ENCODE results near the gene AVP. TPM values are rescaled to one million over a fixed set of nuclear protein-coding genes. Genes with fewer than 3 reads are reported as not detected.

AVP gene
- total and polyA plus RNA-seq, 9 of the 15 experiments (the other 6 are each of a cell fraction or from before 2014, with no cell fraction given) = not detected

DNA sequence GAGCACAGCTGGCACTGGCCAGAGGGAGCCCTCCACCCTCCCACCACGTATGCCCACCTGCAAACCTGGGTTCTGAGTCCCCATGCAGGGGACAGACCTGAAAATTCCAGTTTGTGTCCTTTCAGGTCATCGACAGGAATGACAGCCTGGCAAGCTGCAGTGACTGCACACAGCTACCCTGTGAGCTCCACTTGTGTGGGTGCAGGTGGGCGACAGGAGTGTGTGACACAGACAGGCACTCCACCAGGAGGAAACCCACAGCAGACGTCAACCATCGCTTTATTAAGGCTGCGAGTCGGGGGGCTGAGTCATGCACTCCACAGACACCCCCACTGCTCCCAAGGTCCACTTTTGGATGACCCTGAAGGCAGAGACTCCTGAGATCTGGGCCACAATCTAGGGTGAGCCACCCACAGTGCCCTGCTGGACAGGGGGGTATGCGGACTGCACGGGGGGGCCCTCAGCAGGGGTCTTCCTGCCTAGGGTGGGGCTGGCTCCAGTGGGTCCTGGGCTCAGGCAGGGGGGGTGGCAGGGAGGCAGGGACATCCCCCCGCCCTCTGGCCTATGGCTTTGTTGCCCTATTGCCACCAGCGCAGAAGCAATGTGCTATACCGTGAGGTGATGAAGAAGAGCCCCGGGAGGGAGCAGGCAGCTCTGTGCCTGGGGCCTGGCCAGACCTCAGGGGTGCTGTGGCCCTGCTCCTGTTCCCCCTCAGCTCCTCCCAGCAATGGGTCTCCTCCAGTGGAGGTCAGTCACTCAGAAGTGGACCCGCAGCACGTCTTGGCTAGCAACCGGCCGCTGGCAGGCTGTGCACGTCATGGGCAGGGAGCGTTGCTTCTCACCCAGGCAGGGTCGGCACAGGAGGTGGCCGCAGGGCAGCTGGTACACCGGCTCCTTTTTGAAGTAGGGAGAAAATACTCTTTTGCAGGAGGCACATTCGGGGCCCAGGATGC lies 25.1 kb upstream of the AVP start:
- no peaks in the 10 kb centered on the region for H3K79me2 ChIP-seq (ENCODE audit: control insufficient read depth, insufficient read depth, low read length)
- H4K20me1 ChIP-seq (replicated peaks; ENCODE audit: control insufficient read depth, insufficient read depth, low read length) = peaks cover 3% of the 10 kb centered on the region; the same call in 1 of the 2 replicates
- DNase-seq (ENCODE audit: extremely low read depth in 1 of 4, low spot score in 3 of 4) (no peak), ATAC-seq (no peak), FAIRE-seq (no peak)
- no peak overlapping the region for H3K4me3 ChIP-seq
- no peaks in the 10 kb centered on the region for H3K27me3 ChIP-seq (ENCODE audit: control insufficient read depth in 2 of 2, insufficient read depth in 2 of 2, low read length in 2 of 2)
- H3K27ac ChIP-seq (ENCODE audit: extremely low read depth, low read depth, low read length) = no peak overlapping the region
- in situ Hi-C loops (cut with MboI) = no loop called here
- no peaks in the 10 kb centered on the region for H3K9me1 ChIP-seq (ENCODE audit: control insufficient read depth, insufficient read depth, low read length)
- no peak overlapping the region for H3K9ac ChIP-seq (ENCODE audit: insufficient read depth in 1 of 2, low read depth in 2 of 2, low read length in 2 of 2)
- H3K36me3 ChIP-seq (ENCODE audit: control insufficient read depth, insufficient read depth, low read length) = no peaks in the 10 kb centered on the region
- TF ChIP-seq TFE3 (CRISPR knock-in tag; IDR thresholded peaks at IDR 0.05) (no peak), HDAC6 (IDR thresholded peaks at IDR 0.05; ENCODE audit: low read depth, low read length) (no peak), FOS (IDR thresholded peaks at IDR 0.05; ENCODE audit: extremely low read depth, insufficient read length) (no peak), ZBTB40 (IDR thresholded peaks at IDR 0.05) (no peak), ZBTB40 (CRISPR knock-in tag; IDR thresholded peaks at IDR 0.05) (no peak), MECOM (CRISPR knock-in tag; IDR thresholded peaks at IDR 0.05) (no peak), ZNF280B (CRISPR knock-in tag; IDR thresholded peaks at IDR 0.05) (no peak), HLTF (IDR thresholded peaks at IDR 0.05) (no peak)
- WGBS (ENCODE audit: insufficient coverage, low coverage, missing lambda C conversion rate) = 82% methylated on average over 8 of the region's 23 CpGs
- peaks cover 0 to 8% of the 10 kb centered on the region in 2 experiments; a peak in 4 of 5 replicates for H3K4me1 ChIP-seq (replicated peaks in 1 of 2; ENCODE audit: control insufficient read depth in 2 of 2, insufficient read depth in 2 of 2, low read length in 2 of 2)
- H3K9me3 ChIP-seq (replicated peaks; ENCODE audit: control insufficient read depth, insufficient read depth, low read depth, low read length) = no peaks in the 10 kb centered on the region
- H2AFZ ChIP-seq (ENCODE audit: low read depth, low read length) = no peak overlapping the region
- BruUV-seq (replicated peaks) = no TSS peak
- no peak overlapping the region for H3K4me2 ChIP-seq (ENCODE audit: insufficient read depth, low read length)
- POLR2A ChIA-PET = interaction anchor here (0.6 to 0.7 kb wide), 2 partner anchors 11 to 1222 kb away, joined by 3 to 4 read pairs; no protein-coding TSS in a partner anchor
- CTCF ChIA-PET (ENCODE audit: low intra/inter-chr PET ratio) = no interaction called here
- intact Hi-C loops (cut with micrococcal nuclease) = loop anchor here (5.0 kb wide), 1 partner anchor 42 kb away; no protein-coding TSS in a partner anchor

Measured in K562 (cell line).